HG03139 (cell line): ENCODE data around the gene NYAP1.
"Not testable (repeated sequence)": the region's sequence is repeated elsewhere in the genome, so short reads cannot be mapped to it uniquely, and the experiment has no call there.

Source experiments
- ATAC-seq: cut with Tn5 transposase; IDR thresholded peaks from one replicate; pipeline ENCODE4 v1.9.1; 2021; ENCODE audit not compliant: unreplicated experiment

Gene NYAP1

GRCh38 chr7:100509231-100509630 is 25.5 kb downstream of the NYAP1 start:
- ATAC-seq: no peak

- ATAC-seq: no peak
These were observed 26.9 kb downstream of the NYAP1 start for GRCh38 chr7:100510437-100511239.

GRCh38 chr7:100513212-100513810 is 29.6 kb downstream of the NYAP1 start:
- ATAC-seq: no peak

GRCh38 chr7:100515072-100515532 is 31.4 kb downstream of the NYAP1 start:
- no peak for ATAC-seq

GRCh38 chr7:100516135-100516812 is 32.5 kb downstream of the NYAP1 start:
- ATAC-seq: no peak

- ATAC-seq: no peak
These were observed 33.6 kb downstream of the NYAP1 start for GRCh38 chr7:100517305-100517704.

GRCh38 chr7:100519580-100519979 is 35.9 kb downstream of the NYAP1 start:
- ATAC-seq: no peak

- no peak for ATAC-seq
These were observed 36.4 kb downstream of the NYAP1 start for GRCh38 chr7:100520138-100520537.

GRCh38 chr7:100521076-100521475 is 37.3 kb downstream of the NYAP1 start:
- no peak for ATAC-seq

- not testable (repeated sequence) for ATAC-seq
These were observed 38.3 kb downstream of the NYAP1 start for GRCh38 chr7:100521909-100522593.

- not testable (repeated sequence) for ATAC-seq
These were observed 39.5 kb downstream of the NYAP1 start for GRCh38 chr7:100523192-100523591.

- not testable (repeated sequence) for ATAC-seq
These were observed 44.6 kb downstream of the NYAP1 start for GRCh38 chr7:100528108-100528866.

GRCh38 chr7:100532165-100533022 is 48.7 kb downstream of the NYAP1 start:
- no peak for ATAC-seq

GRCh38 chr7:100535982-100536381 is 52.3 kb downstream of the NYAP1 start:
- ATAC-seq: not testable (repeated sequence)

GRCh38 chr7:100536695-100537094 is 53.0 kb downstream of the NYAP1 start:
- not testable (repeated sequence) for ATAC-seq

- ATAC-seq: peak; percentile 2
These were observed 54.6 kb downstream of the NYAP1 start for GRCh38 chr7:100538348-100538653.

GRCh38 chr7:100538654-100539435 is 55.1 kb downstream of the NYAP1 start, which contains the start of gene AGFG2:
AGFG2 (plus strand) TSS chr7:100539203; CDS start chr7:100539347, 144 bp downstream.
- peak; percentile 93 for ATAC-seq

- ATAC-seq: no peak
These were observed 55.8 kb downstream of the NYAP1 start for GRCh38 chr7:100539436-100540006.
